Muscle of back (tissue), 13 donors: ENCODE measurements around the gene CSH1. TPM values are rescaled to one million over a fixed set of nuclear protein-coding genes. Genes with fewer than 3 reads are reported as not detected.
"Not testable (repeated sequence)": the region's sequence is repeated elsewhere in the genome, so short reads cannot be mapped to it uniquely, and the experiment has no call there.

ENCODE experiments used
- DNase-seq, 3 donors: peaks; one replicate each; pipeline versions ENCODE4 v3.0.0 to v3.0.0-alpha.2; 2013
- long read RNA-seq, 9 donors: transcript quantifications; one replicate each; lab custom pipeline, GENCODE V29; 2026
- polyA plus RNA-seq, 10 donors: library from polyadenylated mRNA; unstranded; fragments of 120-200 nt; gene quantifications; one replicate each; pipeline ENCODE4 v1.2.1, GENCODE V29; 2013; ENCODE audit not compliant: insufficient read length in 10 of 10

Gene CSH1
- polyA plus RNA-seq: 10 to 100 TPM in 4 of 10 donors, 1 to 10 TPM in 5, not detected in 1; 2.0 to 42.4 (median 7.8) TPM
- long read RNA-seq, donor 1, transcript CSH1-201 (5 exons, 900 nt): major isoform, 12 of 13 reads
- long read RNA-seq, donor 1, partial matches to known transcripts: 0 of 13 reads
- long read RNA-seq, donor 1, other reads (novel, unspliced or antisense): 0 of 13 reads
- long read RNA-seq, donor 2: 0 reads
- long read RNA-seq, donor 3: 0 reads
- long read RNA-seq, donor 4, transcript CSH1-201 (5 exons, 900 nt): major isoform, 115 of 144 reads
- long read RNA-seq, donor 4, partial matches to known transcripts: 24 of 144 reads
- long read RNA-seq, donor 4, other reads (novel, unspliced or antisense): 0 of 144 reads
- long read RNA-seq, donor 5, partial matches to known transcripts: 0 of 1 reads
- long read RNA-seq, donor 5, other reads (novel, unspliced or antisense): 0 of 1 reads
- long read RNA-seq, donor 6, transcript CSH1-201 (5 exons, 900 nt): major isoform, 26 of 27 reads
- long read RNA-seq, donor 6, partial matches to known transcripts: 0 of 27 reads
- long read RNA-seq, donor 6, other reads (novel, unspliced or antisense): 0 of 27 reads
- long read RNA-seq, donor 7, transcript CSH1-201 (5 exons, 900 nt): major isoform, 8 of 8 reads
- long read RNA-seq, donor 7, partial matches to known transcripts: 0 of 8 reads
- long read RNA-seq, donor 7, other reads (novel, unspliced or antisense): 0 of 8 reads
- long read RNA-seq, donor 8, transcript CSH1-201 (5 exons, 900 nt): major isoform, 144 of 186 reads
- long read RNA-seq, donor 8, transcript CSH1-202 (4 exons, 1,073 nt): minor isoform, 5 of 186 reads
- long read RNA-seq, donor 8, partial matches to known transcripts: 36 of 186 reads
- long read RNA-seq, donor 8, other reads (novel, unspliced or antisense): 0 of 186 reads
- long read RNA-seq, donor 9, transcript CSH1-201 (5 exons, 900 nt): major isoform, 7 of 7 reads
- long read RNA-seq, donor 9, partial matches to known transcripts: 0 of 7 reads
- long read RNA-seq, donor 9, other reads (novel, unspliced or antisense): 0 of 7 reads

DNA sequence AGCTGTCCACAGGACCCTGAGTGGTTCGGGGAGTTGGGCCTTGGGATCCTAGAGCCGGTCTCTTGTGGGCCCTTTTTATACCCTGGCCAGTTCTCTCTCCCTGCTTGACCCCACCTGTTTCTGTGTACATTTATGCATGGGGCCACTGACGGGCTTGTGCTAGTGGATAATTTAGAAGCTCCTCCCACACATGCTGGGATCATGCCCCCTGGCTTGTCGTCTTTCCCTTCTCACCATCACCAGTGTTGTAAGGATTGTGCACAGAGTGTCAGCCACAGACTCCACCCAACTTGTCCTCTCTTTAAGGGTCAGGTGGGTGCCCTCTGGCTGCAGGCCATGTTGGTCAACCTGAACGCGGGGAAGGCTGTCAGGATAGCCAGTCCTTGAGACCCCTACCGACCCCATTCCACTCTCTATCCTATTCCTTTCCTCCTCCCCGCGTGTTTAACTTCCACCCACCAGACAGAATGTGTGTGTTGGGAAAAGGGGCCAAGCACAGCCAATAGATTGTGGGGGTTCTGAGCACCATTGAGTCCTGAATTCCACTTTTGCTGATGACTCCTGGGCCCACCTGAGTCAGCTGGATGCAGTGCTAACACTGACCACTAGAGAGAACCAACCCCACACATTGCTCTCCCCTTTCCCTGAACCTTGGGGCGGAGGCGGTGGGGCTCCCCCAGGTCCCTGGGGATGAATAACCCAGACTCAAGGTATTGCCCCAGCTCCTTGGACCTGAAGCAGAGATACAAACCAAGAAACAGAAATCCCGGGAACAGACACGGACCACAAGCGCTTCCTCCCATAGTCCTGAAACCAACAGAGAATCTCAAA is at the start of gene CSH1:
CSH1 (minus strand) TSS at position 51 of the 831 bp plus-strand sequence. CDS start 63 bp downstream, outside the sequence.
- DNase-seq: not testable (repeated sequence)

DNA sequence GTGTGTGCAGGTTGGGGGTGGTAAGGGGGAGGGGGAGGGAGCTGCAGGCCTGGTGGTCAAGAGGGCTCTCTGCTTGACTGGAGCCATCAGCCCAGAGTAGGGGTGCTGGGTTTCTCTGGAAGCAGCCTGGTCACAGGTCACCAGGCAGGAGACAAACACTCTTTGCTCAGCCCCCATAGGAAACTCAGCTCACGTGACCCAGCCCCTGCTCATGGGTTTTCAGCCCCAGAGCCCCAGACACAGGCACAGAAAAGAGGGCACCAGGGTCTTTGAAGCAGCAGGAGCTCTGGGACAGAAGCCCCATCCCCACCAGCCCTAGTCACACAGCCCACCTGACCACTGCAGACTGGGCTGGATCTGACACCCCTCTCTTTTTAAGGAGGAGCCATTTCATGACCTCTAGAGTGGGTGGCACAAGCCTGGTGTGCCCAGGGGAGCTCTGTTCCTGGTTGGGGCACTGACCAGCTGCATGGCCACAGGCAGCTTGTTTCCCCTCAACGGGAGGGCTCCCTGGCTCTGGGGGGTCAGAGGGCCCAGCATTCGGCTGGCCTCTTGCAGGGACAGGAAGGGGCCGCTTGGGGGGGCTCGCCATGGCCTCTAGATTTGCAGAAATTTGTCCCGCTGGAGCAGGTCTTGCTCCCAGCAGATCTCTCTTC is 49.5 kb upstream of the CSH1 start:
- DNase-seq: no peak

DNA sequence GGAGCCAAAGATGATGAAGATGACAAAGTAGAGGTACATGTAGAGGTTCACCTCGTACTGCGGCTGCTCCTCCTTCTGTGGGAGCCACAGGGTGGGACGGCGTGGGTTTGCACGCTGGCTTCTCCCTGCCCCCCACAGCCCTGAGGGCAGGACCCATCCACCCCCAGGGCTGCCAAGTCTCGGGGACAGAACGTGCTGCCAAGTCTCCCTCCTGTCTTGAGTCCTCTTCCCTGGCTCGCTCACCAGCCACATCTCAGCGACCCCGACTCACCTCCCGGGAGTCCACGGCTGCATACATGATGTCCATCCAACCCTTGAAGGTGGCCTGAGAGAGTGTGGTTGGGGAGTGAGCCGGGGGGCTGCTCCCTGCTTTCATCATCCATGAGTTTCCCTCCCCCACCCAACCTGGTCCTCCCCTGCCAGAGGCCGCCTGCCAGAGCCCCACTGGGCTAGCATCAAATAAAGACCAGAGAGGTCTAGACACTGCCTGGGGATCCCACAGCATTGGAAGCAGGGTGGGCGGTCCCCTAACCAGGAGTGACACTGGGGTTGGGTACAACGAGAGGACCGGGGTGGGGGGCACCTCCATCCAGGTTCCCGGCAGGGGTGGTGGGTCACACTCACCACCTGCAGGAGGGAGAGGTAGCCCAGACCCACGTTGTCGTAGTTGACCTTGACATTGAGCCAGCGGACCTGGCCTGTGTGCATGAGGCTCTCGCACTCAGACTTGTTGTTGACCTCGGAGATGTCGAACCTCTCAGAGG is 48.5 kb upstream of the CSH1 start:
- DNase-seq: no peak

DNA sequence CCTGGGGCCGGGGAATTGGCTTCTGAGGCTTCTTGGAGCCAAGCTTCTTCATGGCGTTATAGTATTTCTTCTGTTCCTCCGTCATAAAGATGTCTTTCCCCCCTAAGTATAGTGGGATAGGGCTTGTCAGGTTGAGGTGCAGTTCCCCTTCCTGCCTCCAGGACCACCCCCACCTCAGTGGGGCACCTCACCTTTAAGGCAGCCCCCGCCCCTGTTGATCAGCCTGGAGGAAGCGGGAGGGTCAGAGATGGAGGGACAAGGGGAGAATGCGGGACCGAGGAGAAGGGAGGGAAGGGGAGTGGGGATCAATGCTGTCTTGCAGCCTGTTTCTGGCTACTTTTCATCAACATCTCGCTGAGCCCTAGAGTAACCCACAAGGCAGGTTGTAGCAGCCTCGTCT is 47.4 kb upstream of the CSH1 start:
- DNase-seq: no peak

DNA sequence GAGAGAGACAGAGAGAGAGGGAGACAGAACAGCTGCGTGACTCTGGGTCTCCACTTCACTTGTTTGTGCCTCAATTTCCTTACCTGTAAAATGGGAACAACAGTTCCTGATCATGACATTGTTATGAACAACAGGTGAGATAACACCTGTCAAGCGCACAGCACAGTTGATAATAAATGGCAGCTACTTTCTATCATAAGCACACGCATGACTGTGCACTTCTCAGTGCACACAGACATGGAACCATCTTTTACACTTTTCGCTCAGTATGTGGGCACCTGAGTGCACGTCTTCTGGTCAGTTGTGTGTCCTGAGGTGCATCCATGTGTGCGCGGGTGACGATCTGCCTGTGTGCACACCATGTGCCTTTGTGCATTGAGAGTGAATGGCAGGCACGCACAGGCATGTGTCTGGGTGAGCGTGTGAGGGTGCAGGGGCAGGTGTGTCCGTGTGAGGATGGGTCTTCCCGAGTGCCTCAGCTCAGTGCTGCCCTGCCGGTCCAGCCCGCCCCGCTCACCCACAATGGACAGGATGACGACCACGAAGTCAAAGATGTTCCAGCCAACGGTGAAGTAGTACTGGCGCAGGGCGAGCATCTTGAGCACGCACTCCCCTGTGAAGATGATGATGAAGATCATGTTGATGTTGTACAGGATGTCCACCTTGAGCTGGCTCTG is 46.1 kb upstream of the CSH1 start:
- DNase-seq: no peak

DNA sequence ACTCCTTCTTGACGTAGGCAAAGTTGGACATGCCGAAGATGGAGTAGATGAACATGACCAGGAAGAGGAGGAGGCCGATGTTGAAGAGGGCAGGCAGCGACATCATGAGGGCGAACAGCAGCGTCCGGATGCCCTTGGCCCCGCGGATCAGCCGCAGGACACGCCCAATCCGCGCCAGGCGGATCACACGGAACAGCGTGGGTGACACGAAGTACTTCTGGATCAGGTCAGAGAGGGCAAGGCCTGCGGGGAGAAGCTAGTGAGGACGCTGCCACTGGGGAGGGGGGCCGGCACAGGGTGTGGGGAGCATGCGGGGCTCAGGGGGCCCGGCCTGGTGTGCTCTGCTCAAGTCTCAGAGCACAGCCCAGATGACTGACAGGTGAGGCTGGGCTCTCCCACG is 45.4 kb upstream of the CSH1 start:
- DNase-seq: no peak

DNA sequence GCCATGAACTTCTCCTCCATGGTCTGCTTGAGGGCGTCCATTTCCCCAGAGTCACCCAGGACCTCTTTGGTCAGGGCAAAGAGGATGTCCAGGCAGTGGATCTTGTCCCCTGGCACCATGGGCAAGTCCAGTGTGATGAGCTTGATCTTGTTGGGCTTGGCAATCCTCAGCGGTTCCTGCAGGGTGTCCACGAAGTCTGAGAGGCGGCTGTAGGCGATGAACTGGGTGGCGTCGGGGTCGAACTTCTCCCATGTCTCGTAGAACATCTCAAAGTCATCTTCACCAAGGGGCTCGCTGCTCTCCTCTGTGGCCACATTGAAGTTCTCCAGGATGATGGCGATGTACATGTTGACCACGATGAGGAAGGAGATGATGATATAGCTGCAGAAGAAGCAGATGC is 44.8 kb upstream of the CSH1 start:
- DNase-seq: no peak

DNA sequence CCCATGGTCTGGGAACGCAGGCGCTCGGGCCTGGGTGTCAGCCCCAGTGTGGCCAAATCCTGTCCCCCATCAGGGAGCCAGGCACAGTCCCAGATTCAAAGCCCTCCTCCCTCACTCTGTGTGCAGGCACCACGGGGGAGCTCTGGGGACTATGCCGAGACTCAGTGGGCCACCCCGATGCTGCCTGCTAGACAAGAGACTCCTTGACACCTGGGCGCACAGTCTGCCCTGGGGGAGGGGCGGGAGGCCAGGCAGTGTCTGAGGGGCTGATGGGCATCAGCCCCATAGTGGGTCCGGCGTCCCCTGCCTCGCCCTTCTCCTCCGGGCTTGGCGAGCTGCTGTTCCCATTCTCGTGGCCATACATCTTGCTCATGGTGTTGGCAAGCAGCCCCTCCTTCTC is 44.2 kb upstream of the CSH1 start:
- no peak for DNase-seq

DNA sequence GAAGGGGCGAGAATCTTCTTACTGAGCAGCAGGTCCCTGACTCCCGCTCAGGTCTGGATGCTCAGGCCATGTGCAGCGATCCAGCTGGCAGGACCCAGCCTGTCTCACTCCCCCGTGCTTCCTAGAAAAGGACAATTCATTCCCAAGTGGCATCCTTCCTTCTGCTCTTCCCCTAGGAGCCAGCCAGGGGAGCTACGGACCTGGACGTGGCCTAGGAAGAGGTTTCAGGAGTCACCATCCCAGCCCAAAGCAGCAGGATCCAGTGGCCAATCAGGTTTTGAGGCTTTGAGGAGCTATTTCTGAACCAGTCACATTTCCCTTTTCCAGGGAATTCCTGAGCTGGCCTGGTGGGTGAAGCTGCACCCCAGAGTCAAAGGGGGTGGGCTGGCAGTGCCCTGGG is 43.5 kb upstream of the CSH1 start:
- DNase-seq: no peak

DNA sequence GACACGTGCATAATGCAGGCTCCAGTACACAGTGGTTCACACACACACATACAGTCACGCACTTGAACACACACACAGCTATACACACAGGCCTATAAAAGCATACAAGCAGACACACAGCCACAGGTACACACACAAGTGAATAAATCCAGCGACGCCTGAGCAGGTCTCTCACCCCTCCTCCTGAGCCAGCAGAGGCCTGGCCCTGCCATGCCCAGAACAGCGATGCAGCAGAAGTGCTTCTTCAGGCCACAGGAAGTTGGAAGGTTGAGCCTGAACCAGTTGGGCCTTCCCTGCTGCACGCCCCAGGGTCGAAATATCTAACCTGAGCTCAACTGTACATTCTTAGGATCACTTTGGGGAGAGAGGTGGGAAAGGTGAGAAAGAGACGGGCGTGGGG is 43.0 kb upstream of the CSH1 start:
- no peak for DNase-seq

DNA sequence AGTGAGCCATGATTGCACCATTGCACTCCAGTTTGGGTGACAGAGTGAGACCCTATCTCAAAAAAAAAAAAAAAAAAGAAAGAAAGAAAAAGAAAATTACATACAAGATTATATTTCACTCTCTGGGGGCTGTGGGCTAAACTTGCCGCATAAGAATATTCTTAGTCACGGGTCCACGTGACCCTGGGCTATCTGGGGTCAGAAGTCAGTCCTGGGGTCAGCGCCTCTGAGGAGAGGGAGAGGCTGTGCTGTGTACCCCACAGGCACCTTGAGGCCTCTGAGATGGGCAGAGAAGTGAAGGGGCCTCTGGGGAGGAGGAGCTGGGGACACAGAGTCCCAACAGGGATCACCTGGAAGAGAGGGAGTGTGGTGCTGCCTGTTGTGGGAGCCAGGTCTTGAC is 41.5 kb upstream of the CSH1 start:
- no peak for DNase-seq

DNA sequence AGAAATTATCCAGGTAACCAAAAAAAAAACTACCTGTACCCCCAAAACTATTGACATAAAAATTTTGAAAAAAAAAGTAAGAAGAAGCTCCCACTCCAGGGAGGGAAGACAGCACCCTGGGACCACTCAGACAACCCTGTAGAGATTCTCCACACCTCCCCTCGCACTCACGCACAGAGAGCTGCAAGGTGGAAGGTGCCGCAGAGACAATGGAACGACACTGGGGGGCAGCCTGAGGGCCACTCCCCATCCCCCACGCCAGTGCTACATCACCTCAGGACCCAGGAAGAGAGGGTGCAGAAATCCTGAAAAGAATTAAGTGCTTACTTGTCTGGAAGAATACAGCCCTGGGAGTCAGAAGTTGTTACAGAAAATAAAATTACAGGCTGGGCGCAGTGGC is 40.9 kb upstream of the CSH1 start:
- no peak for DNase-seq

DNA sequence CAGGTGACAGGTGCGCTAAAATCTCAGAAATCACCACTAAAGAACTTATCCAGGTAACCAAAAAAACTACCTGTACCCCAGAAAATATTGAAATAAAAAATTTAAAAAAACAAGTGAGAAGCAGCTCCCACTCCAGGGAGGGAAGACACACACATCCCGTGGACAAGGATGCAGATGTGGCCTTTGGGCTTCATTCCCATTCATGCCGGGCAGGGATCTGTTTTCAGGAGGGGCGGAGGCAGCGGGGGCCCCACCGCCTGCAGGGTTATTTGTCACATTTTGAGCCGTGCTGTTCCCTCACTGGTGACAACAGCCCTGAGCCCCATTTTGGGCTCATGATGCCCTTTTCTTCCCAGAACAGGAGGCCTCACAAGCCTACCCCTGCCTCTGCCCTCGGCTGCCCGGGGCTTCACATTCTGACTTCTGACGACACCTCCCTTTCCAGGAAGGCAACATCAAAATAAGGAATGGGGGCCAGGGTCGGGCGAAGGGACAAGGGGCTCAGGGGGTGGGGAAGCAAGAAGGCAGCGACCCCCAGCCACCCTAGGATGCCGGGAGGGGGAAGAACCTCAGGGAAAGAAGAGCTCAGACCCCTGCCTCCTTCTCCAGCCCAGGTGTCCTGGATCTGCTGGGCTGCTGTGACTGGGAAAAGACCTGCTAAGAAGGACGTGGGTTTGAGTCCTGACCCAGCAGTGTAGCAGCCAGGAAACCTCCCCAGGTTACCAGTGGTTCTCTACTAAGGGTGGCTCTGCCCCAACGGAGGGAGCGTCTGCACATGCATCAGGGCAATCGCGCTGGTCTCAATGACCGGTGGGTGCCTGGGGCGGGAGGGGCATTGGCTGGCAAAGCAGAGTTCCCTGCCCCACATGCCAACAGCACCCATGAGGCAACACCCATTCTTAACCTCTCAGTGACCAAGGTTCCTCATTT is 38.1 kb upstream of the CSH1 start:
- peak in 1 of 3 donors; percentile 60 for DNase-seq

DNA sequence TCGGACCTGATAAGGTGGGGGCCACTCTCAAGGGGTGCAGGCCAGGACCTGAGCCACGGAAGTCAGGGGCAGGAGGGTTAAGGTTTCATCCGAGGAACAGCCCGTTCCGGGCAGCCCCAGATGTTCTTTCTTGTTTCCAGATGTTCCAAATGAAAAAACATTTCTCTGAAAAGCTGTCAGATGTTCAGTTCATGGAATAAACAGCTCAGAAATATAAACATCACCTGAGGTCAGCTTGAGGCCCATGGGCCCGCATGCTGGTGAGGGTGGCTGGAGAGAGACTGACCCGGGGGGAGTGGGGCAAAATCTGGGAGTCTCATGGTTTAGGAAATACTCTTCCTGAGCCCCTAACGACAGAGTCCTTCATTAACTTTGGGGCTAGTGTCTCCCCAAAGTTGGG is 37.2 kb upstream of the CSH1 start:
- DNase-seq: no peak

DNA sequence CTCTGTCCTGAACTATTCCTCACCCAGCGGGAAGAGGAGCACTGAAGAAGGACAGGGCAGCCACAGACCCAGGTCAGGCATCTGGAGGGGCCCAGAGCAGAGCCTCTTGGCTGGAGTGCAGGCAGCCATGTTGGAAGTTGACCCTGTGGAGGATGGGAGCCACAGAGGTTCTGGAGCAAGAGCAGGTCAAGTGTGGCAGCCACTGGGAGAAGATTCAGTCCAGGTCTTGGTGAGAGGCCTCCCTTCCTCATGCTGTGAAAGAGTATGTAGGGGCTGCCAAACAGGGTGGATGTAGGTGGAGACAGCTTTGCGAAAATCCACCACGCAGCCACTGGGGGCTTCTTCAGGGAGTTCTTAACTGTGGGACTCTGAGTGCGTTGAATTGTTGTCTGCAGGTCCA is 36.3 kb upstream of the CSH1 start:
- DNase-seq: no peak

DNA sequence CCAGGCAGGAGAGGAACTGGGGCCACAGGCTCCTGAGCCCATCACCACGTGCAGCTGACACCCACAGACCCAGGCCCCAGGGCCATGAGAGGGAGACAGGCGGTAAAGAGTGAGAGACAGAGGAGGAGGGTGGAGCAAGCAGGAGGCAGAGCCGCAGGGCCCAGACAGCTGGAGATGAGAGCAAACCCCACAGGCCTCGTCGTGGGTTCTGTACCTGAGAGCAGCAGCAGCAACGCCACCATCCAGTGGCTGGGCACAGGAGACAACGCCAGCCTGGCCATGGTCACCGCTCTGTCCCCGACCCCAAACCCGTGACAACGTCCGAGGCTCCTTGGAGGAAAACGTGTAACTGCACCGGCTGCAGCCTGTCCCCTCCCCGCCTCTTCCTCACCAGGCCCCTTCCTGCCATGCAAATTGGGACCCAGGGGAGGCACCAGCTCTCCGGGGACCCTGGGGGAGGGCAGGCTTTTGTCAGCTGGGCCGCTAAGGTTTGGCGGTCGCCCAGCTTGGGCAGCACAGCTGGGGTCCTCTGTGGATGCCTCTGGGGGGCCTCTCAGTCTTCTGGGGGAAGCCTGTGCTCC is 35.7 kb upstream of the CSH1 start, which contains the start of gene CD79B:
CD79B (minus strand) TSS at position 351 of the 581 bp plus-strand sequence; CDS start at position 281, 70 bp downstream.
- no peak for DNase-seq

DNA sequence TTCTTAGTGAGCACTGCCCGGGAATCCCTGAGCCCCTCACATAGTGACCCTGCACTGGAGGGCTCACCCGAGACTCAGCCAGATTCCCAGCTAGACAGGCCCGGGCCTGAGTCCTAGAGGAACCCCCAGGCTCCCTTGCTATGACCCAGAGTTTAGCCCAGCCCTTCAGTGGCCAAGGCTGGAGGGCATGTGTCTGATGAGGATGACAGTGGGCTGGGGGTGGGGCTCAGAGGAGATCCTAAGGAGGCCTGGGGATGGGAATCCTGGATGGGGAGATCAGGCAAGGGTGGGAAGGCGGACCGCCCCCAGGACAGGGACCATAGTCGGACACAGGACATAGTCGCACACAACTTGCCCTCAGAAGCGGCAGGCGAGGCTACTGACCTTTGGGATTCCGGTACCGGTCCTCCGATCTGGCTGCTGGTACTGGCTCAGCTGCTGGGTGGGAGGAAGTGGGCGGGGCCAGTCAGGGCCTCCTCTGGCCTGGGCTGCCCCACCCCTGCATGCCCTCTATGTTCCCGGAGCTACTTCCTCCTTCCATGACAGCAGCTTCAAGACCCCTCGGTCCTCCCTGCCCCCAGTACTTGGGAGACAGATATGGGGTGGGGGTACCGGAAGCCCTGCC is 34.7 kb upstream of the CSH1 start:
- no peak for DNase-seq
